NCI-H510A (cell line): ENCODE results near the gene CDC42EP1.

Source experiments
- DNase-seq: peaks from one replicate; lab custom pipeline; 2025; lab: John Stamatoyannopoulos, UW

The CDC42EP1 gene

DNA sequence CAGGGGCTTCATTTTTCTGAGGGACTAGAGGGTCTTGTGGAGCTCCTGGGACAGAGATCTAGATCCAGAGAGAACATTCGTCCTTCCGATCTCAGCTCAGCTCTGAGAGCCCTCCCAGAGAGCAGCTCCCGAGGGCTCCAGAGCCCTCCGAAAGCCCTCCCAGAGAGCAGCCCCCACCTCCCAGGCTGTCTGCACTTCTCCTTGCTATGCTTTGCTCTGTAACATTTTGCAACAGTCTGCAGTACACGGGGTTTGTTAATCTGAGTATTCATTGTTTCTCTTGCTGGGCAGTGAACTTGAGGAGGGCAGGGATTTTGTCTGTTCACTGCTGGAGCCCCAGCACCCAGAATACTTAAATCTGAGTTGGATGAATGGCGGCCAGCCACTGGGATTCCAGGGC is 50.9 kb downstream of the CDC42EP1 start:
- DNase-seq = no peak

DNA sequence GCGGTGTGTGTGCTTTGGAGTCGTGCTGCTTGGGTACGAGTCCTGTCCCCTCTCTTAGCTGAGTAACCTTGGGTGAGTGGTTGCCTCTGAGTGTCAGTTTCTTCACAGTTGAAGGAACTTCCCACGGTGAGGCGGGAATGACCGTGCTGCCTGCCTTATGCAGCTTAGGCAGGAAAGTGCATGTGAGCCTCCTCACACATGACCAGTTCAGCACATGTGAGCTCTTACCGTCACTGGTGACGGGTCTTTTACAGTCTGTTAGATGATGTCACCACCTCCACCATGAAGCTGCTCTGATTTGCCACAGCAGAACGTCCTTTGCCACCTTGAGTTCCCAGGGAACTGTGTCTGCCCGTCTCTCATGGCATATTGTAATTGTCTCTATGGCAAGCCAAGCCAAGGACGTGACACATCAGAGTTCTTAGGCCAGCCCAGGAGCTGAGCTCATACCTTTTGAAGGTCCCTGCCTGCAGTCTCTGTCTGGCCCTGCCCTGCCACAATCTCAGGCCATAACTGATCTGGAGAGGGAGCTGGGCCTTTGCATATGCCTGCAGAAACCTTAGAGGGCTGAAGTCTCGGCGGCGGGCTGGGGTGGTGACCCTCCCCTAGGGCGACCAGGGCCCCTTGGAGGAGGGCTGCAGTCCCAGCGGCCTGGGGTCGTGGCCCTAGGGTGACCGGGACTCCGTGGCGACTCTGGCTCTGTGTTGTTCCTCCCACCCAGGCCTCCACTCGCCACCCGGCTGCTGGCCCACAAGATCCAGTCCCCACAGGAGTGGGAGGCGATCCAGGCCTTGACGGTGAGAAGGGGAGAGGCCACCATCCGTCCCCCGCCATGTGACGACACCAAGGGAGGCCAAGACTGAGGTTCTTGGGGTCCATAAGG is 56.2 kb downstream of the CDC42EP1 start:
- no peak for DNase-seq

DNA sequence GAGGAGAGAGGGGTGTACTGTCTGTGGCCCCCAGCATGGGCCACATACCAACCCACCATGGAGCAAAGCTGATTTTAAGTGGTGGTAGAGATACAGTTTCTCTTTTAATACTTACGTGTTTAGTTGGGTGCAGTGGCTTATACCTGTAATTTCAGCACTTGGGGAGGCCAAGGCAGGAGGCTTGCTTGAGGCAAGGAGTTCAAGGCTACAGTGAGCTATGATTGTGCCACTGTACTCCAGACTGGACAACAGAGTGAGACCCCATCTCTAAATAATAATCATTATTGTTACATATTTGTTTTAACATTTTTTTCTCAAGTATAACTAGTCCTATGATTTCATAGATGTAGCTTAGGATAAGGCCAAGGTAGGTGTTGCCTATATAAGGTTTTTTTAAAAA is 57.2 kb downstream of the CDC42EP1 start:
- no peak for DNase-seq

DNA sequence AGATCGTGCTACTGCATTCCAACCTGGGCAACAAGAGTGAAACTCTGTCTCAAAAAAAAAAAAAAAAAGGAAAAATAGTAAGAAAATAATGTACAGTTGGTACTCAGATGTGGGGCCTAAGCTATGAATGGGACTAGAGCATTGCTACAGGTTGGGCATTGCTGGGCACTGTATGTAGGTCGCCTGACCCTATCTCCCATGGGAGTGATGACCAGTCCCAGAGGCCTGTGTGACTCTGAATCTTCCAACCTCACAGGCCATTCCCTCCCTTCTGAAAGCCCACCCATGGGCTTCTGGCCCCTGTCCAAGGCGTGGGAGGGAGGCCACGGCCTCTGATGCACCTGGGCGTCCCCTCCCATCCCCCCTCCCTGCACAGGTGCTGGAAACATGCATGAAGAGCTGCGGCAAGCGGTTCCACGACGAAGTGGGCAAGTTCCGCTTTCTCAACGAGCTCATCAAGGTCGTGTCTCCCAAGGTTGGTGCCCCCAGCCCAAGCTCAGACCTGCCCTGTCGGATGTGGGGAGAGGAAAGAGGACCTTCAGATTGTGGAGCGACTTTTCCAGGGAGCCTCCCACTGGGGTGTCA is 57.9 kb downstream of the CDC42EP1 start:
- DNase-seq = no peak

DNA sequence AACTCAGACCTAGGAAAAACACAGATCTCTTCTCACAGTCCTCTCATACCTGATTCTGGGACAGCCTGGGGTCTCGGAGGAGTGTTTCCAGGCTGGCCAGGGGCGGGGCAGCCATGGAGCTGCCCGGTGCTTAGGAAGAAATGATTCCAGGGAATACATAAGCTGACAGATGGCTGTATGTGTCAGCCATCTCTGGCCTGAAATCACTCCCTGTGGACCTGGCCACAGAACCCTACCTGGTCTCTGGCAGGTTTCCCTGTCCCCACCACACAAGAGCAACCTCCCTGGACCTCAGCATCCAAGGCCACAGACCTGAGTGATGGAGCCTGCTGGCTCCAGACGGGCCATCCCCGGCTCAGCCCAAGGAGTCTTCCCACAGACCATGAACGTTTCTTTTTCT is 58.4 kb downstream of the CDC42EP1 start:
- DNase-seq = no peak
